Suprapubic skin (tissue), 4 donors: ENCODE data around the gene UNC119.

ENCODE experiments used
- EP300 ChIP-seq: sonication (generic); formaldehyde crosslinking; IDR thresholded peaks from one replicate; pipeline ENCODE4 v1.6.1; 2017; ENCODE audit warnings: antibody characterized with exemption
- POLR2A ChIP-seq, 2 donors: fragments of 450-650 bp; IDR thresholded peaks; one replicate each; pipeline ENCODE4 v1.6.1; 2017; ENCODE audit warnings: antibody characterized with exemption in 2 of 2, mild to moderate bottlenecking in 2 of 2, moderate library complexity in 2 of 2
- POLR2AphosphoS5 ChIP-seq, 3 donors: sonication (generic); formaldehyde crosslinking; IDR thresholded peaks; one replicate each; pipeline ENCODE4 v1.6.1; 2017; ENCODE audit warnings: antibody characterized with exemption in 3 of 3
- TF ChIP-seq, protein P1 (sequence below), 2 donors: fragments of 200-600 bp in 1 of 2; fragments of 450-650 bp in 1 of 2; sonication (generic) in 1 of 2; IDR thresholded peaks; one replicate each; pipeline ENCODE4 v1.5.1; 2016 to 2019; ENCODE audit warnings: antibody characterized with exemption in 2 of 2, mild to moderate bottlenecking in 1 of 2, moderate library complexity in 1 of 2

- TF ChIP-seq, protein P1, sequence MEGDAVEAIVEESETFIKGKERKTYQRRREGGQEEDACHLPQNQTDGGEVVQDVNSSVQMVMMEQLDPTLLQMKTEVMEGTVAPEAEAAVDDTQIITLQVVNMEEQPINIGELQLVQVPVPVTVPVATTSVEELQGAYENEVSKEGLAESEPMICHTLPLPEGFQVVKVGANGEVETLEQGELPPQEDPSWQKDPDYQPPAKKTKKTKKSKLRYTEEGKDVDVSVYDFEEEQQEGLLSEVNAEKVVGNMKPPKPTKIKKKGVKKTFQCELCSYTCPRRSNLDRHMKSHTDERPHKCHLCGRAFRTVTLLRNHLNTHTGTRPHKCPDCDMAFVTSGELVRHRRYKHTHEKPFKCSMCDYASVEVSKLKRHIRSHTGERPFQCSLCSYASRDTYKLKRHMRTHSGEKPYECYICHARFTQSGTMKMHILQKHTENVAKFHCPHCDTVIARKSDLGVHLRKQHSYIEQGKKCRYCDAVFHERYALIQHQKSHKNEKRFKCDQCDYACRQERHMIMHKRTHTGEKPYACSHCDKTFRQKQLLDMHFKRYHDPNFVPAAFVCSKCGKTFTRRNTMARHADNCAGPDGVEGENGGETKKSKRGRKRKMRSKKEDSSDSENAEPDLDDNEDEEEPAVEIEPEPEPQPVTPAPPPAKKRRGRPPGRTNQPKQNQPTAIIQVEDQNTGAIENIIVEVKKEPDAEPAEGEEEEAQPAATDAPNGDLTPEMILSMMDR (IDR thresholded peaks at IDR 0.05) = no peak
- no peak for TF ChIP-seq POLR2AphosphoS5 (IDR thresholded peaks at IDR 0.05)
- TF ChIP-seq POLR2A (IDR thresholded peaks at IDR 0.05) = no peak
- TF ChIP-seq EP300 = no peak
Measured at GRCh38 chr17:28573040-28573380, 20.6 kb upstream of the UNC119 start.
